HG03196 (cell line): ENCODE measurements around the gene METTL2B.
A peak's percentile ranks its signal among the peaks of the same experiment; 100 is the strongest.
"Not testable (repeated sequence)": the region's sequence is repeated elsewhere in the genome, so short reads cannot be mapped to it uniquely, and the experiment has no call there.

ENCODE experiments used
- ATAC-seq: cut with Tn5 transposase; IDR thresholded peaks from one replicate; pipeline ENCODE4 v1.9.1; 2021; ENCODE audit not compliant: unreplicated experiment

Gene METTL2B

DNA sequence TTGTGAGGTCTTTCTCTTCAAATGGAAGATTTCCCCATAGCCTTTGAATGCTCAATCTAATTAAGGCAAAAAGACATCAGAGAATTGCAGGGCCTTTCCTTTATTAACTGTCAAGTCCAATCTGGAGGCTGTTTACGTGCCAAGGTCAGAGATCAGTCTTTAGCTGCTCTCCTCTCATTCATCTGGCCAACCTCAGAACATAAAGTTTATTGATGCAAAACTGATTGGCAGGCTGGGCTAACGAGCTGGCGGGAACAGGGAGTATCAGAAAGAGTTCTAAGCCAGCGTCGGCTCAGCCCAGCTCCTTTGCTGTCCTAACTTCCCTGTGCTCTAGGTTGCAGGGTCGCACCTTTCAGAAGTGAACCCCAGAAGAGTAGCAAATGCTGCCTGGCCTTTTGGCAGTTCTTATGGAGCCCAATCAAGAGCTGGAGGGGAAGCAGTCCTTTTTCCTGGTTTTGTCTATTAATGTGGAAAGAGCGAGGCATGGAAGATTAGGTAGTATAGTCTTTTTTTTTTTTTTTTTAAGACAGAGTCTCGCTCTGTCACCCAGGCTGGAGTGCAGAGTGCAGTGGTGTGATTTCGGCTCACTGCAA, 47.5 kb downstream of the METTL2B start:
- ATAC-seq, result not testable (repeated sequence)

DNA sequence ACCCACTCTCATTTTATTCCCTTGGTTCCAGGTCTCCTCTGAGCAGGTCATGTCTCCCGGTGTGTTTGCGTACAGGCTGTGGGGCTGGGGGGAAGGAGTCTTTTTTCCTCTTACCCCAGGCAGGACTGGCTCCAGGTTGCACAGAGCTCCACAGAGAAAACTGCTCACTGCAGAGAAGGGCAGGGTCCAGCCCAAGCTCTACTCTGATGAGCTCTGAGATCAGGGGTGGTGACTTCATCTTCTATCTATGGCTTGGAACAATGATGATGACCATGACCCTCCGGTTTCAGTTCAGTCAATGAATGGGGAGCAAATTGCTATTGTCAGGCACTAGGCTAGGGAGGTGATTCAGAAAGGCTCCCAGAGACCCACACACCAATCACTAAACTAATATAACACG, 49.0 kb downstream of the METTL2B start:
- not testable (repeated sequence) for ATAC-seq

DNA sequence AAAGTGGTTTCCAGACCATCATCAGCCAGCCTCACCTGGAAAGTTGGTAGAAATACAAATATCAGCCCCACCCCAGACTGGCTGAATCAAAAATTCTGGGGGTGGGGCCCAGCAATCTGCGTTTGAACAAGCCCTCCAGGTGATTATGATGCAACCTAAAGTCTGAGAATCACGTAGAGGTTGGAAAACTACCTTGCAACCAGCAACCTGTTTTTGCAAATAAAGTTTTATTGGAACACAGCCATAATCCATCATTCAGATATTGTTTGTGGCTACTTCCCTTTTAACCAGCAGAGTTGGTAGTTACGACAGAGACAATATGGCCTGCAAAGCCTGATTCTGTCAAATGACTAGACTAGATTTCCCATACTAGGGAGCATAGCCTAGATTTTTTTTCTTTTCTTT, 49.5 kb downstream of the METTL2B start:
- not testable (repeated sequence) for ATAC-seq

DNA sequence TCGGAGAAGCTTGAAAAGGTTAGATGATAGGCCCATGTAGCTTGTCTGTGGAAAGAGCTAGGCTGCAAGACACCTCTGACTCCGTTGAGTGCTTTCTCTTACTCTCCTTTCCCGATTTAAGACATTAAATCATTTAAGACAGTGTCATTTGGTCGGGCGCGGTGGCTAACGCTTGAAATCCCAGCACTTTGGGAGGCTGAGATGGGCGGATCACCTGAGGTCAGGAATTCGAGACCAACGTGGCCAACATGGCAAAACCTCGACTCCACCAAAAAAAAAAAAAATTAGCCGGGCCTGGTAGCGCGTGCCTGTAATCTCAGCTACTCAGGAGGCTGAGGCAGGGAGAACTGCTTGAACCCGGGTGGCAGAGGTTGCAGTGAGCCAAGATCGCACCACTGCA, 52.6 kb downstream of the METTL2B start:
- ATAC-seq, result not testable (repeated sequence)

DNA sequence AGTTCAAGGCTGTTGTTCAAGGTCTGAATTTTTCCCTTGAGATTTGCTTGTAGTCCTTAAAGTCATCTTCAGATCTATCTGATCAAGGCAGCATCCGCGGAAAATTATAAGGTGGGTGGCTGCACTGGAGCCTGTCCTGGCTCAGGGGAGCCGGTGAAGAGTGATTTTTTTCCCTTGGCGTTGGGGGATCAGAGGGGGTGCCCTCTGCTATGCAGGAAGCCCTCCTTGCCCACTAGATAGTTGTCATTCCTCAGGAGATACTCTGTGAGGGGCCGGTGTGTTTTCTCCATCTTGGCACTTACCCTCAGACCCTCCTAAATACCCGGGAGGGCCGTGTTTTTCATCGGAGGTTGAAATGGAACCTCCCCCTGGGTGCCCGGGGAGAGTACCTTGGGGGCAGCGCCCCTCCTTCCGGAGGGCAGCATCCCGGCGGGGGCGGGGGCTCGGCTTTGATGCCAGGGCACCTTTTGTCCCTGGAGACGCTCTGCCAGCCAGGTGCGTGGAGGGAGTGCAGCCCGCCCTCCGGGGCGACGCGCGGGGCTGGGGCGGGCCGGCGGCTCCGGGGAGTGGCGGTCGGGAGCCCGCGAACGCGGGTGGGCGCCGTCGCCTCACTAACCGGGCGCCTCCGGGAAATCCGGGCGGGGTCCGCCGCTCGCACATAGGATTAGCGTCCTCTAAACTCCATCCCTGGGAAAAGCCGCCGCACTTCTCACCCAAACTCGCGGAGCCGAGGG, 53.7 kb downstream of the METTL2B start:
- ATAC-seq, result peak; percentile 20

DNA sequence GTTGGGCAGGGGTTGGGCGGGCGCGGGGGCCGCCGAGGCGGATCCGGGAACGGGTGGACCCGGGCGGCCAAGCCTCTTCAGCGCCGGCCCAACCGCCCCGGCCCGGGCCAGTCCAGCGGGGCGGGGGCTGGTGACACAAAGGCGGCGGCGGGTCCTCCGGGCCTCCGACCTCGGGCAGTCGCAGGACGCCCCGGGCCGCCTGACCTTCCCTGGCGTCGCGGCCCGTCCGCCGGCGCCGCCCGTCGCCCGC, 54.2 kb downstream of the METTL2B start:
- no peak for ATAC-seq

DNA sequence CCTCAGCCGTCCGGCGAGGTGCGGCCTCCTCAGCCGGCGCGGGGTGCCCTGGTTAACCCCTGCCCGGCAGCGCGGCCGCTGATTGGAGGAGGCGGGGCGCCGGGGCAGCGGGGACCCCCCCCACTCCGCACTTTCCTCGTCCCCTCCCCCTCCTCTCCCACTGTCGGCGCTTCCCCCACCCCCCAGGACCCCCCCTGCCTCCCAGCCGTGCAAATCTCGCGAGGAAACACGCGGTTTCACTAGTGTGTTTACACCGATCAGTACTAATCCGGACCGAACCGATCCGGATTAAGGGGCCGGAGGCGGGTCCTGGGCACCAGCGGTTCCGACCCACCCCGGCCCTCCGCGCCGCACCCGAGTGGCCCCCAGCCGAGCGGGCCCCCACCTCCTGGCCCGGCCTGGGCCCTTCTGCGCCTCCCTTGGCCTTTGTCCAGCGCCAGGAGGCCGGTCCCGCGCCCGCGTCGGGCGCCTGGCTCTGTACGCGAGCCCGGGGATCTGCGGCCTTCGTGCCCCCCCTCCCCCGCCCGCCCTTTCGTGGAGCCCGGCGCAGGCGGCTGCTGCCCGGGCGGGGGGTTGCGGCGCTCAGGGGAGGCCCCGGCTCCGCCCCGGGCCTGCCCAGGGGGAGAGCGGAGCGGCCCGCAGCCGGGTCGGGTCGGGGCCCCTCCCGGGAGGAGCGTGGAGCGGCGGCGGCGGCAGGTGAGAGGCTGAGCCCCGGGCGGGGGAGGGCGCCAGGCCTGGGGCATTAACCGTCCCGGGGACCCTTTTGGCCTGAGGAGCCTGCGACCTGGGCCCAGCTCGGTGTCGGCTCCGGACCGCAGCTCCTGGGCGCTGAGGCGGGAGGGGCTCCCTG, 54.8 kb downstream of the METTL2B start:
- ATAC-seq, result peak; percentile 71

DNA sequence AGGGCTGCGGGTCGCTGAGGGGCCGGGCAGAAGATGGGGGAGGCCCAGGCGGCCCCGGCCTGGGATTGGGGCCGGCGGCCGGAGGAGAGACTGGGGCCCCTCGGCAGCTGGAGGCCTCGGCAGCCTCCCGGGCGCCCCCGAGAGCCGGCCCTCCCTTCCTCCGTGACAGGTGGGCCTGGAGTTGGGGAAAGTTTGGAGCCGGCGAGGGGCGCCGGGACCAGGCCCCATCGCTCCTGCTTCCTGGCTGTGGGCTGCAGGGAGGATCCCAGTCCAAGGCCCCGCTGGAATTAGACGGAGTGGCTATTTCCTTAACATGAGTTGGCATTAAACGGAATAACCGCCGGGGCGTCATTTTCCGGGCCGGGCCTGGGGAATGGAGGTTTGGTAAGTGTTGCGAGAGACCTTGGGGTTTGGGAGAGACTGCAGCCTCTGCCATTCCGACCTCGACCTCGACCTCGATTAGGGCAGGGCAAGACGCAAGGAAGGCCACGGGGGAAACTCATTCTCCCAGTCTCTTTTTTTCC, 55.5 kb downstream of the METTL2B start:
- ATAC-seq, result peak; percentile 2

DNA sequence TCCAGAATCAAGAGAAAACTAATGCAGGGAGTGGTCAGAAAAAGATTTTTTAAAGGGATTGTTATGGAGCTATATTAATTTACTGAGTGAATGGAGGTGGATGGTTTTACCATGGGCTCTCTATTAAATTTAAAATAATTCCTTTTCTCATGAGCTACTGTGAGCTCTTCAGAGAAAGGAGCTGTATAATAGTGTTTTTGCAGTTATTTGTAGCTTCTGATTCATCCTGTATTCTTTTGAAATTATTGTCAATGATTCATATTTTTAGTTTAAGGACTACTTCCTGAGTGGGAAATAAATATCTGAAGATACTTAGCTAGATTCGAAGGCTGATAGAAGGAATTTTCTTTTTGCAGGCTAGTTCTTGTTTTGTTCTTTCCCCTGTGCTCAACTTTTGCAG, 56.4 kb downstream of the METTL2B start:
- ATAC-seq, result not testable (repeated sequence)

DNA sequence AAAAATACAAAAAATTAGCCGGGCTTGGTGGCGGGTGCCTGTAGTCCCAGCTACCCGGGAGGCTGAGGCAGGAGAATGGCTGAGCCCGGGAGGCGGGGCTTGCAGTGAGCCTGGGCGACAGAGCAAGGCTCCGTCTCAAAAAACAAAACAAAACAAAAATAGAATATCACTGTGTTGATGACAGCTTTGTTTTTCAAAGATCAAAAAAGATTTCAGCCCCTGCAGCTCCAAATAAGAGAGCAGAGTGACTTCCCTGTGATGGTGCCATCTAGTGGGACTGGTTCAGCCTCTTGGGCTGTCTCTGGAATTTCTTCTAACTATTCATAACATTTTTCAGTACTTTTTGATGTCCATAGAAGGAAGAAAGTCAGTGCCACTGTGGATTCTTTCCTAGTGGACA, 60.9 kb downstream of the METTL2B start:
- ATAC-seq, result not testable (repeated sequence)

DNA sequence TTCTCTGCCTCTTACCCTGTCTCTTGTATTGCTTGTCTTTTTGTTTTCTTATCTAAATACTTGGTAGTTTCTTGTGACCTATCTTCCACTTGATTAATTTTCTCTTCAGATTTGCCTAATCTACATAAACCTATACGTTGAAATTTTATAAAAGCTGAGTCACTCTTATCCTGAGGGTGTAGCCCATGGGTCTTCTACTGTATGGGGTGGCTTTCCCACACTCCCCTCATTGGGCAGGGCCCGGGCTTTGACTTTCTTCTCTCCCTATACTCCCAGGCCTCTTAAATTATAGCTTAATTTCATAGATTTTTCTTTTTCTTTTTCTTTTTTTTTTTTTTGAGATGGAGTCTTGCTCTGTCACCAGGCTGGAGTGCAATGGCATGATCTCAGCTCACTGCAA, 66.0 kb downstream of the METTL2B start:
- not testable (repeated sequence) for ATAC-seq

DNA sequence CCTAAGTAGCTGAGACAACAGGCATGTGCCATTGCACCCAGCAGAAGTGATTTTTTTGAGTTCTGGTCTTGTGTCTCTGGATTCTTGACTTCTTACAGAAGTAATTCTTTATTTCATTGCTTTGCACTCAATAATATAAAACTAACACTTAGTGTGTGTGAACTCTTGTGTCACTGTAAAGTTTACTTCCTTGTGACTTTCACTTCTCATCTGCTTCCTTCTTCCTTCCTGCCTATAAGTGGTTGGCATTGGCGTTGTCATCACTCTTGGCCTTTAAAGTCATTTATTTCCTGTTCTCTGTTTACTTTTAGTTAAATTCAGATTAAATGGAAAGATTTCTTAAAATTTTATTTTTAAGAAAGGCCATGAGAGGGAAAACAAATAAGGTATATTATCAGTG, 66.8 kb downstream of the METTL2B start:
- ATAC-seq, result not testable (repeated sequence)

DNA sequence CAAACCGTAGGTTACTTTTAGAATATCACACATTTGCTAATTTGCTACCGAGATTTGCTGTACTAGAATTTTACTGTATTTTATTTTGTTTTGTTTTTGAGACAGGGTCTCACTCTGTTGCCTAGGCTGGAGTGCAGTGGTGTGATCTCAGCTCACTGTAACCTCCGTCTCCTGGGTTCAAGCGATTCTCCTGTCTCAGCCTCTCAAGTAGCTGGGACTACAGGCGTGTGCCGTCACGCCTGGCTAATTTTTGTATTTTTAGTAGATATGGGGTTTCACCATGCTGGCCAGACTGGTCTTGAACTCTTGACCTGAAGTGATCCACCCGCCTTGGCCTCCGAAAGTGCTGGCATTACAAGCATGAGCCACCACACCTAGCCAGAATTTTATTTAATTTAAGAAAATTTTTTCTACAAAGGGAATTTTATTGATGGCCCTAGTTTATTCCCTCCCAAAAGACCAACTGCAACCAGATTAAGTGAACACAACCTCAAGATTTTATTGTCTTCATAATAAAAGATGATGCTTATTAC, 69.8 kb downstream of the METTL2B start:
- ATAC-seq, result not testable (repeated sequence)

DNA sequence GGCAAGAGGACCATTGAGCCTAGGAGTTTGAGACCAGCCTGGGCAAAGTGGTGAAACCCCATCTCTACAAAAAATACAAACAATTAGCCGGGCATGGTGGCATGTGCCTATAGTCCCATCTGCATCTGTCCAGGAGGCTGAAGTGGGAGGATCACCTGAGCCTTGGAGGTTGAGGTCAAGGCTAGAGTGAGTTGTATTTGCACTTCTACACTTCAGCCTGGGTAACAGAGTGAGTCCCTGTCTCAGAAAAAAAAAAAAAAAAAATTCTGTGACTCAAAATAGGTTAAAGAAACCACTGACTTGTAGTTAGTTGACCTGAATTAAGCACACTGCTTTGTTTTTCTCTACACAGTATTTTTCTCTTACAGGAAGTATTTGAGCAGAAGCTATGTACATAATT, 74.4 kb downstream of the METTL2B start:
- ATAC-seq, result no peak

DNA sequence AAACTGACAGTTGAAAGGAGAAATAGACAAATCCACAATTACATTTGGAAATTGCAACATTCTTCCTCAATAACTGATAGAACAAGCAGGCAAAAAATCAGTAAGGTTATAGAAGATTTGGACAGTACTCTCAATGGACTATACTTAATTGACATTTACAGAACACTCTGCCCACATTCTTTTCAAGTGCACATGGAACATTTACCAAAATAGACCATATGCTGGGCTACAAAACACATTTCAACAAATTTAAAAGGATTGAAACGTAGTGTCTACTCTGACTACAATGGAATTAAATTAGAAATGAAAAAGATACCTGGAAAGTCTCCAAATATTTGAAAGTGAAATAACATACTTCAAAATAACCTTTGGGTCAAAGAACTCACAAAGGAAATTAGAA, 77.8 kb downstream of the METTL2B start:
- ATAC-seq, result not testable (repeated sequence)
